SJCRH30 (cell line): ENCODE data around the gene HOXC10. TPM values are rescaled to one million over a fixed set of nuclear protein-coding genes. Genes with fewer than 3 reads are reported as not detected.

Source experiments
- DNase-seq, 2 experiments: peaks; one replicate each; pipeline ENCODE4 v3.0.0-alpha.2; 2015 to 2020
- H3K27ac ChIP-seq: fragments of 250-450 bp; sonication (Bioruptor Pico); 2 replicates; pipeline ENCODE4 v1.5.1; 2020; ENCODE audit warnings: mild to moderate bottlenecking, moderate library complexity
- H3K27me3 ChIP-seq: fragments of 250-450 bp; sonication (Bioruptor Pico); 2 replicates; pipeline ENCODE4 v1.5.1; 2020; ENCODE audit warnings: mild to moderate bottlenecking, moderate library complexity
- H3K36me3 ChIP-seq: fragments of 250-450 bp; sonication (Bioruptor Pico); 2 replicates; pipeline ENCODE4 v1.5.1; 2020; ENCODE audit warnings: mild to moderate bottlenecking, moderate library complexity
- H3K4me1 ChIP-seq: fragments of 250-450 bp; sonication (Bioruptor Pico); 2 replicates; pipeline ENCODE4 v1.5.1; 2020; ENCODE audit warnings: mild to moderate bottlenecking, moderate library complexity
- H3K4me3 ChIP-seq: fragments of 250-450 bp; sonication (Bioruptor Pico); 2 replicates; pipeline ENCODE4 v1.5.1; 2020; ENCODE audit warnings: mild to moderate bottlenecking, moderate library complexity
- H3K9me3 ChIP-seq: fragments of 250-450 bp; sonication (Bioruptor Pico); replicated peaks from 2 replicates; pipeline ENCODE4 v1.5.1; 2020; ENCODE audit warnings: mild to moderate bottlenecking, moderate library complexity
- total RNA-seq: library from RNA; depleted of rRNA; stranded (reverse); fragments of >200 nt; shearing (Covaris generic); gene quantifications from 2 replicates; pipeline ENCODE4 v1.2.3, GENCODE V29; 2014

HOXC10 gene
- total RNA-seq, 1 experiment from 2014 or later = 0.71 TPM

- DNase-seq = no peak
- H3K4me3 ChIP-seq = no peak overlapping the region
- H3K9me3 ChIP-seq = no peaks in the 10 kb centered on the region
- no peak overlapping the region for H3K27ac ChIP-seq
- H3K36me3 ChIP-seq = no peaks in the 10 kb centered on the region
- no peaks in the 10 kb centered on the region for H3K4me1 ChIP-seq
- peaks cover 12% of the 10 kb centered on the region for H3K27me3 ChIP-seq
Observed at GRCh38 chr12:53955036-53955775, 29.7 kb upstream of the HOXC10 start.

GRCh38 chr12:53955776-53956250, 29.1 kb upstream of the HOXC10 start:
- Histone ChIP-seq H3K27me3 (peaks cover 10% of the 10 kb centered on the region), H3K4me3 (no peak overlapping the region), H3K4me1 (no peaks in the 10 kb centered on the region), H3K9me3 (no peaks in the 10 kb centered on the region), H3K27ac (no peak overlapping the region), H3K36me3 (no peaks in the 10 kb centered on the region)
- no peak for DNase-seq

GRCh38 chr12:53956251-53956887, 28.6 kb upstream of the HOXC10 start:
- Histone ChIP-seq H3K27me3 (peaks cover 9% of the 10 kb centered on the region), H3K4me3 (no peak overlapping the region)
- no peak for DNase-seq

DNA sequence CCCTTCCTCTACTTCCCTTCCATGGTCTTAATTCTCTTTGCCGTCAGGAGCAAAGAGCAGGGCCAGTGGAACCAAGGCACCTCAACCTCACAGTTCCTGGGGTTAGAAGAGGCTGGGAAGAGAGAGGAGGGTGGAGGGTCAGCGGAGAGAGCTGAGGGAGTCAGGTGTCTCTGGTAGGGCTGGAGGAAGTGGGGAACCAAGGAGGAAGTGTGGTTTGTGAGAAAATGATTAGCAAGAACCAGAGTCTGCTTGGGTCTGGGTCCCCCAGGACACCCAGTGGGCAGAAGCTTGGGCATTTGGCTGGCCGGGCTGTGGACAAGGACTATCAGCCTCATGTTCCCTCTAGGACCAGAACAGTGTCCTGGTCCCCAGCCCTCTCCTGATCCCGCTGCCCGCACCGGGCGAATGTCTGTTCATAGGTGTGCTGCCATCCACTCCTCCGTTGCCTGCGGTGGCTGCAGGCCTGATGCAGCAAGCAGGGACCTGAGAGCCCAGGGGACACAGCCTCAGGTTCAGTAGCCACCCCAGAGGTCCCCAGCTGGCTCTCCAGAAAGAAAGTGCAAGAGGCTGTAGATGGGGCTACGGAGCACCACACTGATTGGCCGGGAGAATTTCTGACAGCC, 27.9 kb upstream of the HOXC10 start:
- Histone ChIP-seq H3K27ac (no peak overlapping the region), H3K36me3 (no peaks in the 10 kb centered on the region), H3K9me3 (no peaks in the 10 kb centered on the region), H3K4me1 (no peaks in the 10 kb centered on the region), H3K4me3 (no peak overlapping the region), H3K27me3 (peaks cover 9% of the 10 kb centered on the region)
- DNase-seq = no peak

More at GRCh38 chr12:53956251-53956887, 28.6 kb upstream of the HOXC10 start:
- Histone ChIP-seq H3K4me1 (no peaks in the 10 kb centered on the region), H3K36me3 (no peaks in the 10 kb centered on the region), H3K9me3 (no peaks in the 10 kb centered on the region), H3K27ac (no peak overlapping the region)

DNA sequence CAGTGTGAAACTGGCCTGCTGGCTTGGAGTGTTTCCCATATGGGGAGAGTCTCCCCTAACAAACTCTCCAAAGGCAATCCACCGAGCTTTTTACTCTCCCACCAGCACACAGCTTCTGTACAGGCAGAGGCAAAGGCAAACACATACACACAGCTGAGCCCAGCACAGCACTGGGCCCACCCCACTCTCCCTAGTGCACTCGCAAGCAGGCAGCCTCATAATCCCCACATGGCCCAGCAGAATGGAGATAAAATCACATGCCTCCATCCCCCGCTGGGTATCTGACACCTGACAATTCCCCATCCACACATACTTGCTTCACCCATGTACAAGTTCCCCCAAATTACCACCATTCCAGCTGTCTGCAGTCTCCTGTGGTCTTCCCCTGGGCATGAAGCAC, 26.8 kb upstream of the HOXC10 start:
- H3K27me3 ChIP-seq = peaks cover 3% of the 10 kb centered on the region; the same call in 1 of the 2 replicates
- no peak overlapping the region for H3K4me3 ChIP-seq
- H3K4me1 ChIP-seq = no peaks in the 10 kb centered on the region
- H3K36me3 ChIP-seq = no peaks in the 10 kb centered on the region
- no peaks in the 10 kb centered on the region for H3K9me3 ChIP-seq
- no peak for DNase-seq
- no peak overlapping the region for H3K27ac ChIP-seq

DNA sequence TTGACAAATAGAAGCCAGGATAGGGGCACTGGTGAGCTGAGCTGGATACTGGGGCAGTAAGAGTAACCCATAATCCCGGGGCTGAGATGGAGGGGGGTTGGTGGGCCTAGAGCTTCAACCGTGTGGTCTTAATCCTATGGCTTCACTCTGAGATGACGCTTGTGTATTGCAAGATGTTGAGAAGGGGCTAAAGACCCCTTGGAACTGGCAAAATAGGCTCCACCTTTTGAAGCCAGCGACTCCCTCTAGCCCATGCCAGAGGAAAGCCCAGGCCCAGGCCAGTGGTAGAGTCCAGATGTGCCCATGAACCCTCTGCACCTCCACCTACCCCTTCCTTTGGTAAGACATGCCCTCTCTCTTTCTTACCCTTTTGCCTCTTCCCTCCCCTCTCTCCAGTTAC, 25.6 kb upstream of the HOXC10 start:
- H3K9me3 ChIP-seq = no peaks in the 10 kb centered on the region
- H3K36me3 ChIP-seq = no peaks in the 10 kb centered on the region
- DNase-seq = no peak
- no peaks in the 10 kb centered on the region for H3K27me3 ChIP-seq
- no peak overlapping the region for H3K4me3 ChIP-seq
- no peaks in the 10 kb centered on the region for H3K4me1 ChIP-seq
- H3K27ac ChIP-seq = no peak overlapping the region

DNA sequence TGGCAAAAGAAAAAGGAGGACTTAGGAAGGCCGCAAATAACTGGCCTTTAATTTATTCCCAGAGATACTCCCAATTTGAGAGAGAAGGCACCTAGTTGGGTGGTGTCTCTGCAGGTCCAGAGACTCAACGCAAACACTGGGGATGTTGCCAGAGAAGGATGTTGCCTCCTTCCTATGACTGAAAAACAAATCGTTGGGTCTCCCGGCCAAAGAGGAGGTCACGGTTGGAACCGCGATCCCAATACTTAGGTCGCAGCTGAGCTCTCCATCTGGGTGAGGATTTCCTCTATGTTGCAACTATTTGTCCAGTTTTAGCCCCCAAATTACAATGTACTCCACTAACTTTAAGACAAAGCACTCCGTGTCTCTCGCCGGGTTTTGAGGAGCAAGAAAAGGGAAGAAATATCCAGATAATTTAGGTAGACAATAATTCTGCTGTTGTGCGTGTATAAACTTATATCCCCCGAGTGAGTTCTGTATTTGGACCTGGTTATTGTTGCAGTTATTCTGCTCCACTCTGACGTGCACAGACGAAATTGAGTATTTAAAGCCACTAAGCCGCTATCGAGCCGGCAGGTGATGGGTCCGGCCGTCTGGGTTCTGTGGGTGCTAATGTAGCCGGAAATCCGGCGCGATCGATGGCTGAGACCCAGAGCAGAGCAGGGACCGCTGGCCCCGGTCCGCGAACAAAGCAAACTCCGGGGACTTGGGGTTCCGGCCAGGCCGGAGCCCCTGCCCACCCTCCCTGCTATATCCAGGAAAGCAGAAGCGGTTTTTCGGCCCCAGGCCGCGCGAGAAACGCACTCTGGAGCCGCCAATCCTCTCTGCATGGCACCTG, 24.5 kb upstream of the HOXC10 start:
- H3K36me3 ChIP-seq = no peaks in the 10 kb centered on the region
- H3K4me3 ChIP-seq = no peak overlapping the region
- no peaks in the 10 kb centered on the region for H3K9me3 ChIP-seq
- no peak overlapping the region for H3K27ac ChIP-seq
- H3K27me3 ChIP-seq = no peaks in the 10 kb centered on the region
- DNase-seq = no peak
- no peaks in the 10 kb centered on the region for H3K4me1 ChIP-seq

- no peaks in the 10 kb centered on the region for H3K9me3 ChIP-seq
- H3K27ac ChIP-seq = no peak overlapping the region
- H3K27me3 ChIP-seq = no peaks in the 10 kb centered on the region
- DNase-seq = no peak
- no peaks in the 10 kb centered on the region for H3K4me1 ChIP-seq
- no peaks in the 10 kb centered on the region for H3K36me3 ChIP-seq
- no peak overlapping the region for H3K4me3 ChIP-seq
Observed at GRCh38 chr12:53961025-53961761, 23.8 kb upstream of the HOXC10 start.

DNA sequence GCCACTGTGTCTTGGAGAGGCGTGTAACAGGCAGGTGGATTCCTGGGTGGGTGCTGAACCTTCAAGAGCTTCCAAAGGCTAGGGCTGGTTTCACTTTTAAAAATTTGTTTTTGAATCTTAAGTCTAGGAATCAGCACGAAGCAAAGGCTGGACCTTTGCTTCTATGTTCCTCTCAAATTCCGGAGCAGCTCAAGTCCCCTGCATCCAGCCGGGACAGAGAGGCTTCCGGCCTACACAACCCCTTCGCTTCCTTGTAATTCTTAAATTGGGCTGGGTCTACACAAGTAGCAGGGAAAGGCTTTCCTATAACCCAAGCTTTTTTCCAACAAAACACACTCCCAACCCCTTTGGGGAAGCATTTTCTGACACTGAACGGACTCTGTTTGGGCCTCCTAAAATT, 21.9 kb upstream of the HOXC10 start:
- no peaks in the 10 kb centered on the region for H3K36me3 ChIP-seq
- no peaks in the 10 kb centered on the region for H3K9me3 ChIP-seq
- no peak overlapping the region for H3K27ac ChIP-seq
- no peak overlapping the region for H3K4me3 ChIP-seq
- H3K4me1 ChIP-seq = no peaks in the 10 kb centered on the region
- DNase-seq = no peak
- no peaks in the 10 kb centered on the region for H3K27me3 ChIP-seq

DNA sequence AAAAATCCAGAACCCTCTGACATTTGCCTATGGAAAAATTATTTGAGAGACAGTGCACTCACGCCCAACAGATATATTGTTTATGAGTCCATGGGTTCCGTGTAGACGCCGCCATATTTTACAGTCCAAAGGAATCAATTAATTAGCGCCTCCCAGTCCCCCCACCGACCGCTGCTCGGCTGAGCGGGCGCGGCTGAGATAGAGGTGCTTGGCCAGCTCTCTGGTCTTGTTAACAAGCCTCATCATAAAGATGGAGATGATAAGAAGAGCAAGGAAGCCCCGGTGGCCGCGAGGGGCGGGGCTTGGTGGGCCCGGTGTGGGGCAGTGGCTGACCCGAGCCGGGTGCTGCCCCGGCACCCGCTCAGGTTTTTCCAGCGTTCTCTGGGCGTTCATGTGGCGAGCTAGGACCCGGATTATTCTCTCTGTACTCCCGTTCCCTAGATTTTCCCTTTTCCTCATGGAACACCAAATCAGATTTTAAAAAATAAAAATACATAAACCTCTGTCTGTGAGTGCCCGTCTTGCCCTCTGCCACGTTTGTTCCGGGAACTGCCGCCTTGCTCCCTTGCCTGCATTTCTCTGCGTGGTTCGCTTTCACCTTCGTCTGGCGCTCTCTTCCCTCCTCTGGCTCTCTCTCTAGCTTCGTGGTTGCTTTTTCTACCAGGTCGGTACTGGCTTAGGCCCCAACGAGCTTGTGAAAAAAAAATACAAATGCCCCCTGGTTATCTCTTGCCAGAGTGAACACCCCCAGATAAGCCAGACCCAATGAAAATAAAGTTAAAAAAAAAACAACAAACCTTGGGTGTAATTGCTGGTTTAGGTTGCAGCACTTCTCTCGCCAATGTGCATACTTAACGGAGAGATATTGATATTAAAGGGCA, 21.3 kb upstream of the HOXC10 start:
- H3K36me3 ChIP-seq = no peaks in the 10 kb centered on the region
- no peak for DNase-seq
- no peaks in the 10 kb centered on the region for H3K9me3 ChIP-seq
- H3K4me3 ChIP-seq = no peak overlapping the region
- no peaks in the 10 kb centered on the region for H3K4me1 ChIP-seq
- H3K27me3 ChIP-seq = 0 out of 2 replicates have a peak, but pooled peaks cover 3% of the 10 kb centered on the region
- H3K27ac ChIP-seq = no peak overlapping the region

DNA sequence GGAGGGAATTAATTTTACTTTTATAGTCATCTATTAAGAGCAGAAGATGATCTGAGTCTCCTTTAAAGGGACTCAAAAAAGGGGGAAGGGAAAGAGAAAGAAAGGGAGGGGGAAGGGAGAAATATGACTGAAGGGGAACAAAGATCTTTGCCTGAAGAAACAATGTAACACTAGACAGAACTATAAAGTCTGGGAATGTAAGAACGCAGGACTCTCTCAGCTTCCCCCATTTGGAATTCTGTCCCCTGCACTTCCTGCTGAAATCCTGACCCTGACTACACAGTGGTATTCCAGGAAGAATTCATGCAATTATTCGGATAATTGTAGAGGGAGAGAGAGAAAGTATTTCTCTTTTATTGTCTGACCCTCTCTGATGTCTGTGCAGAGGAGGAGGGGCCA, 20.6 kb upstream of the HOXC10 start:
- Histone ChIP-seq H3K27ac (no peak overlapping the region), H3K9me3 (no peaks in the 10 kb centered on the region), H3K4me3 (no peak overlapping the region), H3K36me3 (no peaks in the 10 kb centered on the region), H3K4me1 (no peaks in the 10 kb centered on the region), H3K27me3 (0 out of 2 replicates have a peak, but pooled peaks cover 3% of the 10 kb centered on the region)
- no peak for DNase-seq

DNA sequence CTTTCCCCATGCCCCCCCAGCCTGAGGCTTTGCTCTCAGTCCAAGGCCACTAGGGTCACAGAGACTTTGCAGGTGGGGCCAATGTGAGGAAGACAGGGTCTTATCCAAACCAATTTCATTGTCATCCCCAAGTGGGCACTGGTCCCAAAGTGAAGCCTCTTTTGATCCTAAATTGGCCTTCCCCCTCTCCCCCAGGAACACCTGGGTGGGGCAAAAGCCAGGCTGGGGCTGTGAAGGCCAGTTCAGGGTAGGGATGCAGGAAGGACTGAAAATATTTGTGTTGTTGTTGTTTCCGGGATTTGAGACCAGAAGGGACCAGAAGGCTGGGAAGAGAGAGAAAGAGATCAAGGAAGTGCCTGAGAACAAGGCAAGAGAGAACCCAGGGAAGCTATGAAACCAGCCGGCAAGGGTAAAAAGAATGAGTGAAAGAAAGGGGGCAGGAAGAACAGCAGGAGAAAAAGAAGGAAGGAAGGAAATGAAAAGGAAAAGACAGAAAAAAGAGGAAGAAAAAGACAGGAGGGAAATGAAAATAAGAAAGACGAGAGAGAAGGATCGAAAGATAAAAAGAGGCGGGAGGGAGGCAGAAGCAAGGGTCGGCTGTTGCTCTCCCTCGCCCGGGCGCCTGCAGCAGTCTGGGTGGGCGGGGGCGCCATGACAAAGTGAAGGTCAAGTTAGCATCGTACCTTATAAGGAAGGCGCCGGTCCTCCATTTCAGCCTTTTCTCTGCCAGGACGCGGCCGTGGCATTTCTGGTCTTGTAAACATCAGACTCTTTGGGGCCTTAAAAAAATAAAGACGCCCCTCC, 19.5 kb upstream of the HOXC10 start:
- Histone ChIP-seq H3K4me3 (no peak overlapping the region), H3K4me1 (no peaks in the 10 kb centered on the region), H3K9me3 (no peaks in the 10 kb centered on the region), H3K36me3 (no peaks in the 10 kb centered on the region), H3K27ac (no peak overlapping the region), H3K27me3 (peaks cover 3% of the 10 kb centered on the region; the same call in 1 of the 2 replicates)
- DNase-seq = no peak

DNA sequence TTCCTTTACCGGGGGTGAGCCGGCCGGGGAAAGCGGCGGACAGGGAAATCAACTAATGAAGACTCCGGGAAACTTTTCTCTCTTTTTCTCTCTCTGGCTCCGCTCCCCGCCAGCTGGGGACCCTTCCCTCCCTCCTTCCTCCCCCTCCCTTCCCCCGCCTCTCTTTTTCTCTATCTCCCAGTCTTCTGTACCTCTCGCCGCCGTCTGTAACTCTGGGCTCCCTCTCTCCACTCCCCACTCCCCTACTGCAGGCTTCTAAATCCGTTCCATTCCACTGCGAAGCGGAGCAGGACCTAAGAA, 18.9 kb upstream of the HOXC10 start:
- Histone ChIP-seq H3K9me3 (no peaks in the 10 kb centered on the region), H3K4me1 (no peaks in the 10 kb centered on the region), H3K4me3 (no peak overlapping the region), H3K27ac (no peak overlapping the region), H3K36me3 (no peaks in the 10 kb centered on the region), H3K27me3 (peaks cover 3% of the 10 kb centered on the region; the same call in 1 of the 2 replicates)
- no peak for DNase-seq
